ENCODE measurements around the gene LRMDA. TPM values are rescaled to one million over a fixed set of nuclear protein-coding genes. Genes with fewer than 3 reads are reported as not detected.
"Not testable (repeated sequence)": the region's sequence is repeated elsewhere in the genome, so short reads cannot be mapped to it uniquely, and the experiment has no call there.

LRMDA gene
- total and polyA plus RNA-seq, 4 donors, result 12.1 to 40.8 (median 21.6) TPM

DNA sequence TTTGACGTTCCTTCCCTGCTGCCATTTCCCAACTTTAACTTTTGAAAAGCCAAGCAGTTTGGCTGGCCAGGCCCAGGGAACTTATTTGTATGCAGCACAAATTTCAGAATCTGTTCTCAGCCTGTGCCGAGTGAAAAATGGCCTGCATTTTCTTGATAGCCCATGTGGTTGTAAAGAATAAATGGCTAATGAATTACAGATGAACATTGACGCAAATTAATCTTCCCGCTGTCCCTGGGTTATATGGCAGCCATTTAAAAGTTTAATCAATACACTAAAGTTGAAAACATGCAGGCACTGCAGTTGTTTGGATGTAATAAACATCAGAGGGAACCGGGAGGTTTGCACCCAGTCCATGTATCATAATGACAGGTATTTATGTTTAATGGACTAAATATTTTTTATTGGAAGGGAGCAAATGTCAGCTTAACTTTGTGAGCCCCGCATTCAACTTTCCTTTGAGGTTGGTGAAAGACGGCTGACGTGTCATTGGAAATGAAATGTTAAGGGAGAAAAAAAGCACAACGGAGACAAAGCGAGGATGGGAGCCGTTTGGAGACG lies 1092.4 kb downstream of the LRMDA start:
- Histone ChIP-seq H3K4me1 (ENCODE audit: control insufficient read depth in 5 of 5, insufficient read depth in 5 of 5, low read length in 5 of 5) (peaks cover 0 to 19% (median 2%) of the 10 kb centered on the region in 5 donors), H3K9ac (ENCODE audit: insufficient read depth in 1 of 2, low read length in 2 of 2) (peak overlapping the region in 1 of 2 donors; percentile 2), H3K27ac (ENCODE audit: low read depth in 1 of 2, low read length in 1 of 2) (no peak overlapping the region), H3K27me3 (ENCODE audit: control insufficient read depth in 3 of 3, insufficient read depth in 3 of 3, low read length in 2 of 3) (no peaks in the 10 kb centered on the region), H3K36me3 (ENCODE audit: control insufficient read depth in 4 of 4, insufficient read depth in 4 of 4, low read length in 4 of 4) (peaks cover 0 to 2% (median 0%) of the 10 kb centered on the region in 4 donors), H3K9me3 (ENCODE audit: control insufficient read depth in 4 of 4, insufficient read depth in 3 of 4, low read length in 3 of 4) (peaks cover 0 to 2% (median 0%) of the 10 kb centered on the region in 4 donors), H3K4me3 (no peak overlapping the region)
- WGBS, 2 donors, result 81 to 85% methylated on average over 12 of the region's 12 CpGs
- ATAC-seq (ENCODE audit: insufficient read depth, low FRiP score) (no peak), DNase-seq (peak; percentile 20 to 56 (median 55))
- TF ChIP-seq, protein P1, sequence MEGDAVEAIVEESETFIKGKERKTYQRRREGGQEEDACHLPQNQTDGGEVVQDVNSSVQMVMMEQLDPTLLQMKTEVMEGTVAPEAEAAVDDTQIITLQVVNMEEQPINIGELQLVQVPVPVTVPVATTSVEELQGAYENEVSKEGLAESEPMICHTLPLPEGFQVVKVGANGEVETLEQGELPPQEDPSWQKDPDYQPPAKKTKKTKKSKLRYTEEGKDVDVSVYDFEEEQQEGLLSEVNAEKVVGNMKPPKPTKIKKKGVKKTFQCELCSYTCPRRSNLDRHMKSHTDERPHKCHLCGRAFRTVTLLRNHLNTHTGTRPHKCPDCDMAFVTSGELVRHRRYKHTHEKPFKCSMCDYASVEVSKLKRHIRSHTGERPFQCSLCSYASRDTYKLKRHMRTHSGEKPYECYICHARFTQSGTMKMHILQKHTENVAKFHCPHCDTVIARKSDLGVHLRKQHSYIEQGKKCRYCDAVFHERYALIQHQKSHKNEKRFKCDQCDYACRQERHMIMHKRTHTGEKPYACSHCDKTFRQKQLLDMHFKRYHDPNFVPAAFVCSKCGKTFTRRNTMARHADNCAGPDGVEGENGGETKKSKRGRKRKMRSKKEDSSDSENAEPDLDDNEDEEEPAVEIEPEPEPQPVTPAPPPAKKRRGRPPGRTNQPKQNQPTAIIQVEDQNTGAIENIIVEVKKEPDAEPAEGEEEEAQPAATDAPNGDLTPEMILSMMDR (IDR thresholded peaks at IDR 0.05; ENCODE audit: control extremely low read depth, extremely low read depth), result no peak

DNA sequence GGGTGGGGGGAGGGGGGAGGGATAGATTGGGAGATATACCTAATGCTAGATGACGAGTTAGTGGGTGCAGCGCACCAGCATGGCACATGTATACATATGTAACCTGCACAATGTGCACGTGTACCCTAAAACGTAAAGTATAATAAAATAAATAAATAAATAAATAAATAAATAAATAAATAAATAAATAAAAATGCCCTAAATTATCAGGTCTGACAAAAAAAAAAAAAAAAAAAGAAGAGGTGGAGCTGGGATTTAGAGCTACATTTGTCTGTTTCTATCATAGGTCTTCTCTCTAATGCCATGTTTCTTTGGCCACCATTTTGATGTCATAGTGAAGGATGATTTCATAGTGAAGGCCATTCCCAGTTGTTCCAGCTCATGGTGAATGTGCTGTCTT lies 1095.4 kb downstream of the LRMDA start:
- not testable (repeated sequence) for DNase-seq; H3K4me3 ChIP-seq; H3K27me3 ChIP-seq (ENCODE audit: control insufficient read depth in 3 of 3, insufficient read depth in 3 of 3, low read length in 2 of 3); ATAC-seq (ENCODE audit: insufficient read depth, low FRiP score); H3K36me3 ChIP-seq (ENCODE audit: control insufficient read depth in 4 of 4, insufficient read depth in 4 of 4, low read length in 4 of 4); H3K9ac ChIP-seq (ENCODE audit: insufficient read depth in 1 of 2, low read length in 2 of 2); H3K27ac ChIP-seq (ENCODE audit: low read depth in 1 of 2, low read length in 1 of 2); H3K9me3 ChIP-seq (ENCODE audit: control insufficient read depth in 4 of 4, insufficient read depth in 3 of 4, low read length in 3 of 4)
- 91 to 93% methylated on average over 4 of the region's 4 CpGs for WGBS, 2 donors
- peaks cover 0 to 19% (median 2%) of the 10 kb centered on the region in 5 donors for H3K4me1 ChIP-seq (ENCODE audit: control insufficient read depth in 5 of 5, insufficient read depth in 5 of 5, low read length in 5 of 5)

DNA sequence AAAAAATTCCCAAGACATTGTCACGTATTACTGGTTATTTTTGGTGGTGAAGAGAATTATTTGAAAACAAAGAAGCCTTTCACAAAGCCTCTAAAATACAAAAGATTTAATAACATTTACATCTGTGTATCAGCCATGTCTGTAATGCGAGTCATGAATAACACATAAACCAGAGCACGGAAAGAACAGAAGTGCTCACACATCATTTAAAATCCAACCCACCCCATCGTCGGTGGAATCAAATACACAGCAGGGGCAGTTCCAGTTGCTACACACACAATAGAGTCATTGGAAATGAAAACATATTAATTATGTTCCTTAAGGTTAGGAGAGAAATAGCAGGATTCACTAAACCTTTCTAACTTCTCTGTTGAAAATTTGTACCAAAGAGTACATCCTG lies 1108.9 kb downstream of the LRMDA start:
- TF ChIP-seq, protein P1 (IDR thresholded peaks at IDR 0.05; ENCODE audit: control extremely low read depth, extremely low read depth), result no peak

DNA sequence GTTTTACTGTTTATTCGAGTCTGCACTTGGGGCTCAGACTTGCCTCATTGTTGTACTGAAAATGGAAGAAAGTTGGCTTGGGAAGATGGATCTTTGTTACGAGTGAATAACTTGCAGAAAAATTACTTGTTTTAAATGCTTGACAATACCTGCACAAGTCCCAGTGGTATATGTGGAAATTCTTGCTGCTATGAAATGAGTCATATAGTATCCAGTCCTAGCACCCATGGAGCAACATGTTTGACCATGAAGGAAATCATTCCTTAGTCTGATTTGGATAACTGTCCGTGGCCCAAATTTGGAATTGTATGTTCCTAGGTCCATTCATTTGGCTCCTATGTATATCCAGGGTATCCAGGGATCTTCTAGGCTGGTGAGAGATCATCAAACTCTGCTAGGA lies 1109.4 kb downstream of the LRMDA start:
- H3K9ac ChIP-seq (ENCODE audit: insufficient read depth in 1 of 2, low read length in 2 of 2), result no peak overlapping the region
- no peaks in the 10 kb centered on the region for H3K9me3 ChIP-seq (ENCODE audit: control insufficient read depth in 4 of 4, insufficient read depth in 3 of 4, low read length in 3 of 4)
- TF ChIP-seq, protein P1 (IDR thresholded peaks at IDR 0.05; ENCODE audit: control extremely low read depth, extremely low read depth), result no peak
- H3K36me3 ChIP-seq (ENCODE audit: control insufficient read depth in 4 of 4, insufficient read depth in 4 of 4, low read length in 4 of 4), result no peaks in the 10 kb centered on the region
- 93 to 95% methylated on average over 3 of the region's 3 CpGs for WGBS, 2 donors
- no peak overlapping the region for H3K4me3 ChIP-seq
- H3K27me3 ChIP-seq (ENCODE audit: control insufficient read depth in 3 of 3, insufficient read depth in 3 of 3, low read length in 2 of 3), result no peaks in the 10 kb centered on the region
- H3K27ac ChIP-seq (ENCODE audit: low read depth in 1 of 2, low read length in 1 of 2), result no peak overlapping the region
- no peak for ATAC-seq (ENCODE audit: insufficient read depth, low FRiP score)
- peaks cover 0 to 12% (median 0%) of the 10 kb centered on the region in 5 donors for H3K4me1 ChIP-seq (ENCODE audit: control insufficient read depth in 5 of 5, insufficient read depth in 5 of 5, low read length in 5 of 5)
- no peak for DNase-seq

More for the DNA sequence above, 1108.9 kb downstream of the LRMDA start:
- no peaks in the 10 kb centered on the region for H3K9me3 ChIP-seq (ENCODE audit: control insufficient read depth in 4 of 4, insufficient read depth in 3 of 4, low read length in 3 of 4)
- WGBS, 2 donors, result 78 to 85% methylated on average over 5 of the region's 5 CpGs
- ATAC-seq (ENCODE audit: insufficient read depth, low FRiP score) (no peak), DNase-seq (peak in 2 of 3 donors; percentile 29 to 52)
- H3K9ac ChIP-seq (ENCODE audit: insufficient read depth in 1 of 2, low read length in 2 of 2), result no peak overlapping the region
- H3K36me3 ChIP-seq (ENCODE audit: control insufficient read depth in 4 of 4, insufficient read depth in 4 of 4, low read length in 4 of 4), result no peaks in the 10 kb centered on the region
- no peak overlapping the region for H3K4me3 ChIP-seq
- H3K27ac ChIP-seq (ENCODE audit: low read depth in 1 of 2, low read length in 1 of 2), result no peak overlapping the region
- no peaks in the 10 kb centered on the region for H3K27me3 ChIP-seq (ENCODE audit: control insufficient read depth in 3 of 3, insufficient read depth in 3 of 3, low read length in 2 of 3)
- H3K4me1 ChIP-seq (ENCODE audit: control insufficient read depth in 5 of 5, insufficient read depth in 5 of 5, low read length in 5 of 5), result peaks cover 0 to 12% (median 0%) of the 10 kb centered on the region in 5 donors

Data from lung (tissue), 12 donors.